ENCODE measurements around the gene INCA1.

DNA sequence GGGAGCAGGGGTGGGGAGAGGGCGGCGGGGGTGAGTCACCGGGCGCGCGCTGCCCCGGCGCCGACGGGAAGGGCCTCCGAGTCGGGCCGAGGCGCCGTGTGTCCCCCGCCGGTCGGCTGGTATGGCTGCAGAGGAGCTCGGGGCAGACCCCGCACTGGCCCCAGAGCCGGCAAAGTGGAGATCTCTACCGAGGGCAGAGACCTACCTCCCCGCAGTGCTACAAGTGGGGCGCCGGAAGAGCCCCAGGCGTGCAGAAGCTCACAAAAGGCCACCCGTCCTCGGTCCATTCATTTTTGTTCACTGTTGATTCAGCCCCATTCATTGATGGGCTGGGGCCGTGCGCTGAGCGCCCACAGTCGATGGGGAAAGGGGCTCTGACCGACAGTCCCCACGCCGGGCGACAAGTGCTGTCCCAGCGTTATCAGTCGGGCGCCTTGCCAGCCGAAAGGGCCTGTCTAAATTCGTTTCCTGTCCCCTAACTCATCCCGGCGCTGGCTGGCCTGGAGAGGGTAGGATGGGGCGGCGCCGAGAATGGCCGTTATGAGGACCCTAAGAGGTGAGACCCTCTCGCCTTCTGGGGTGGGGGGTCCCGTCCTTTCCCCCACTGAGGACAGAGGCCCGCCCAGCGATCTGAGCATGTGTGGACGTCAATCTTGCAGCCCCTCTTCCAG lies 47.1 kb downstream of the INCA1 start:
- TF ChIP-seq, protein P1, sequence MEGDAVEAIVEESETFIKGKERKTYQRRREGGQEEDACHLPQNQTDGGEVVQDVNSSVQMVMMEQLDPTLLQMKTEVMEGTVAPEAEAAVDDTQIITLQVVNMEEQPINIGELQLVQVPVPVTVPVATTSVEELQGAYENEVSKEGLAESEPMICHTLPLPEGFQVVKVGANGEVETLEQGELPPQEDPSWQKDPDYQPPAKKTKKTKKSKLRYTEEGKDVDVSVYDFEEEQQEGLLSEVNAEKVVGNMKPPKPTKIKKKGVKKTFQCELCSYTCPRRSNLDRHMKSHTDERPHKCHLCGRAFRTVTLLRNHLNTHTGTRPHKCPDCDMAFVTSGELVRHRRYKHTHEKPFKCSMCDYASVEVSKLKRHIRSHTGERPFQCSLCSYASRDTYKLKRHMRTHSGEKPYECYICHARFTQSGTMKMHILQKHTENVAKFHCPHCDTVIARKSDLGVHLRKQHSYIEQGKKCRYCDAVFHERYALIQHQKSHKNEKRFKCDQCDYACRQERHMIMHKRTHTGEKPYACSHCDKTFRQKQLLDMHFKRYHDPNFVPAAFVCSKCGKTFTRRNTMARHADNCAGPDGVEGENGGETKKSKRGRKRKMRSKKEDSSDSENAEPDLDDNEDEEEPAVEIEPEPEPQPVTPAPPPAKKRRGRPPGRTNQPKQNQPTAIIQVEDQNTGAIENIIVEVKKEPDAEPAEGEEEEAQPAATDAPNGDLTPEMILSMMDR (IDR thresholded peaks at IDR 0.05): no peak
- TF ChIP-seq POLR2AphosphoS5 (IDR thresholded peaks at IDR 0.05) (no peak), POLR2A (IDR thresholded peaks at IDR 0.05) (no peak), EP300 (IDR thresholded peaks at IDR 0.05) (no peak)

Data from suprapubic skin (tissue), 4 donors.